Peyer's patch (tissue), 4 donors: Measurements from ENCODE around the gene UGT2A3.

Source experiments
- POLR2A ChIP-seq, 2 donors: fragments of 450-650 bp; IDR thresholded peaks; one replicate each; pipeline ENCODE4 v1.5.1; 2017; ENCODE audit warnings: antibody characterized with exemption in 2 of 2, mild to moderate bottlenecking in 2 of 2, moderate library complexity in 2 of 2
- TF ChIP-seq, protein P1 (sequence below), 6 experiments: fragments of 450-650 bp in 4 of 6; fragments of 200-600 bp in 2 of 6; sonication (generic) in 1 of 6; IDR thresholded peaks; one replicate each; pipeline ENCODE4 v1.5.1; 2017 to 2019; ENCODE audit warnings: antibody characterized with exemption in 6 of 6, mild to moderate bottlenecking in 3 of 6, moderate library complexity in 1 of 6

DNA sequence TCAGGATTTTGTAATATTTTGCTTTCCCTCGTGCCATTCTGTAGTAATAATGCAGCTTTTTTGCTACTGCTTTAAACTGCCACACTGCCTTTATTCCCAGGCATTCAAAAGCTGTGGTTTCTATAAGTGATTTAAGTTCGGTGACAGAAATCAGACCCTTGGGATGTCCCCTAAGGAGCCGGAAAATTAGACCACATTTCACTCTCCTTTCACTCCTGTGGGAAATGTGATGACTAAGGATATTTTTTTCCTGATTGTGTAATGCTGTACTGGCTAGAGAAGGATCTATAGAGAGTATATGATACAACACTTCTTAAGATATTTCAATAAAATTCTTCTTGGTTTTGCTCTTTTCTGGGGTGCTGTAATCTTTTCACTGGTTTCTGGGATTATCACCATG is 24.4 kb downstream of the UGT2A3 start:
- TF ChIP-seq, protein P1, sequence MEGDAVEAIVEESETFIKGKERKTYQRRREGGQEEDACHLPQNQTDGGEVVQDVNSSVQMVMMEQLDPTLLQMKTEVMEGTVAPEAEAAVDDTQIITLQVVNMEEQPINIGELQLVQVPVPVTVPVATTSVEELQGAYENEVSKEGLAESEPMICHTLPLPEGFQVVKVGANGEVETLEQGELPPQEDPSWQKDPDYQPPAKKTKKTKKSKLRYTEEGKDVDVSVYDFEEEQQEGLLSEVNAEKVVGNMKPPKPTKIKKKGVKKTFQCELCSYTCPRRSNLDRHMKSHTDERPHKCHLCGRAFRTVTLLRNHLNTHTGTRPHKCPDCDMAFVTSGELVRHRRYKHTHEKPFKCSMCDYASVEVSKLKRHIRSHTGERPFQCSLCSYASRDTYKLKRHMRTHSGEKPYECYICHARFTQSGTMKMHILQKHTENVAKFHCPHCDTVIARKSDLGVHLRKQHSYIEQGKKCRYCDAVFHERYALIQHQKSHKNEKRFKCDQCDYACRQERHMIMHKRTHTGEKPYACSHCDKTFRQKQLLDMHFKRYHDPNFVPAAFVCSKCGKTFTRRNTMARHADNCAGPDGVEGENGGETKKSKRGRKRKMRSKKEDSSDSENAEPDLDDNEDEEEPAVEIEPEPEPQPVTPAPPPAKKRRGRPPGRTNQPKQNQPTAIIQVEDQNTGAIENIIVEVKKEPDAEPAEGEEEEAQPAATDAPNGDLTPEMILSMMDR (IDR thresholded peaks at IDR 0.05), result no peak
- no peak for TF ChIP-seq POLR2A (IDR thresholded peaks at IDR 0.05)
